Hippocampal formation (tissue), 2 donors: ENCODE measurements around the gene EPHA10.
"Not testable (repeated sequence)": the region's sequence is repeated elsewhere in the genome, so short reads cannot be mapped to it uniquely, and the experiment has no call there.

Source experiments
- DNase-seq, 2 donors: peaks; one replicate each; lab custom pipeline; 2025; lab: John Stamatoyannopoulos, UW

Gene EPHA10

DNA sequence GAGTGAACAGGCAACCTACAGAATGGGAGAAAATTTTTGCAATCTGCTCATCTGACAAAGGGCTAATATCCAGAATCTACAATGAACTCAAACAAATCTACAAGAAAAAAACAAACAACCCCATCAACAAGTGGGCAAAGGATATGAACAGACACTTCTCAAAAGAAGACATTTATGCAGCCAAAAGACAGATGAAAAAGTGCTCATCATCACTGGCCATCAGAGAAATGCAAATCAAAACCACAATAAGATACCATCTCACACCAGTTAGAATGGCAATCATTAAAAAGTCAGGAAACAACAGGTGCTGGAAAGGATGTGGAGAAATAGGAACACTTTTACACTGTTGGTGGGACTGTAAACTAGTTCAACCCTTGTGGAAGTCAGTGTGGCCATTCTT is 6.5 kb upstream of the EPHA10 start:
- DNase-seq: not testable (repeated sequence)

DNA sequence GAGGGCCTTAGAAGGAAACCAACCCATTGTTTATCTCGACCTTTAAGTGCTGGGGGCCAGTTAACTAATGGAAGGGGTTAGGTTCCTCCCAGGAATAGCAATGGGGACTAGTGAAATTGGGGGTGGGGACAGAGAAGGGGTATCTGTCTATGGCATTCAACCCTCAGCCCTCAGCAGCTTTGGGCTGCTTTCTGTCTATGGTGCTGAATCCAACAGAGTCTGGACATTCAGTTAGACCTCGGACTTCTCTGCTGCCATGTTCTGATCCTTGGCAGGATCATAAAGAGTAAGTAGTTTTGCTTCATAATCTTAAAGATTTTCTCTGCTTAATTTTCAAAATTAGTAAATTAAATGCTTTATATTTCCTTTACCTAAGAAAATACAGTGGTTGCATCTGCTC is 2.6 kb upstream of the EPHA10 start:
- DNase-seq: no peak

DNA sequence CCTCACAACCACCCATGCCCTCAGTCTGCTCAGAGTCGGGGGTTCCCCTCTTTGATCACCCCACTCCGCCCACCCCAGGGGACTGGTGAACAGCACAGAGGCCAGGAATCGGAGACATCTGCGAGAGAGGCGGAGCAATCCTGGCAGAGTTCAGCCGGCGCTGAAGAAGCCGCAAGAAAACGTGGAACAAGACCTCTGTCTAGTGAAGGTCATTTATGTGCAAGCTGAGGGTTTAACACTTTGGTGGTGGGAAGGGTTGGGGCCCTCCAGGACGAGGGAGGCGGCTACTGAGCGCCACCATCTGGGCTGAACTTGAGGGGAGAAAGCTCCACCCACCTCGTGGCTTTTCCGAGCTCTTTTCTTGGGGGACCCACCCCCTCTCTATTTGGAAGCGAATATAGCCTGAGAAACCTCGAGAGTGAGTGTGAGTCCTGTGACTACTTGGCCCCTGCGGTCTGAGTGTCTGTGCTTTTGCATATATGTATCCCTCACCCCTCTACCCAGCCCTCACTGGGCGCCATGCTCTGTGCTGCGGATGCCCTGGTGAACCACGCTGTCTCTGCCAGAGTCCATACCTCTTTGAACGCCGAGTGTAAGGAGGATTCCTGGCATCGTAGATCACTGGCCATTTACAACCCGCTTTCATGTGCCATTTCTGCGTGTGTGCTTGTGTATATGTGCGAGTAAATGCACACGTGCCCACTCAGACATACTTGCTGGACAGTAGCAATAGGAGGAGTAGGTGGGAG is 1.2 kb upstream of the EPHA10 start:
- DNase-seq: no peak

DNA sequence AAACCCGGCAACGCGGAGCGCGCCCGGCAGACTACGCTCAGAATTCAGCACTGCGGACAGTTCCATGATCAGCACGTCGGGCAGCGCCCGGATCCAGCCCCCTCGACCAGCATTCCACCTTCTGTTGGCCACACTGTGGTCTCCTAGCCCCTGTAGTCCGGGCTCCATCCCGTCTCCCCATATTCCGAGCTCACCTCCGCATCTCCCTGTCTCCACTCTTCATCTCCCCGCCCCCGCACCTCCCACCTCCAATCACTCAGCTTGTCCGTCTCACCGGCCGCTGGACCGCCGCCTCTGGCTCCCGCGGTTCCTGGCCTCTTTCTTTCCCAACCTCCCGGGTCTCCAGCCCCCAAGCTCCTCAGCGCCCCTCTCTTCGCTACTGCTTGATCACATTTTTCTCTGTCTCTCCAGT is 500 bp downstream of the EPHA10 start:
- DNase-seq: no peak

DNA sequence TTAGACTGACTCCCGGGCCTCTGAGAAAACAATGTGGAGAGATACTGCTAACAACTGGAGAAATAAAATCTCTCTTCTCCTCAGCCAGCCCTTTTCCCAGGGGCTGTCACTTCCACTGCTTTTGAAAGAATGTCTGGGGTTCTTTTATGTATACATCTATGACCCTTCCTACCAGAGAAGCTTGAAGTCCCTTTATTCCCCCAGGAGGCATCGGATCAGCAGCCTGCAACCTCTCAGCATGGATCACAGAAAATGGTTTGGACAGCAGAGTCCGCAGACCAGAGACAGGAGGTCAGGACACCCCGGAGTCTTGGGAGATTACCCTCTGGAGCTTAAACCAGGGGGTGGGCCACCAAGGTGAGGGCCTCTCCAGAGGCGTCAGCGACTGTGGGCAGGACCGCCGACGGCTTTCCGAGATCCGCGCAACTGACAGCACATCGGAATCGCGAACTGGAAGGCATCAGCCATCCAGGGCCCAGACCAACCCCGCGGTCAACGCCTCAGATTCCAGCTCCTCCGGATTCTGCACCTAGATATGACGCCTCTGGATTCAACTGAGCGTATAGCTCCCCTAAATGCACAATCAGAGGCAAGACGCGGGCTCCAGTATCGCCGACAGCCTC is 1.0 kb downstream of the EPHA10 start:
- no peak for DNase-seq

DNA sequence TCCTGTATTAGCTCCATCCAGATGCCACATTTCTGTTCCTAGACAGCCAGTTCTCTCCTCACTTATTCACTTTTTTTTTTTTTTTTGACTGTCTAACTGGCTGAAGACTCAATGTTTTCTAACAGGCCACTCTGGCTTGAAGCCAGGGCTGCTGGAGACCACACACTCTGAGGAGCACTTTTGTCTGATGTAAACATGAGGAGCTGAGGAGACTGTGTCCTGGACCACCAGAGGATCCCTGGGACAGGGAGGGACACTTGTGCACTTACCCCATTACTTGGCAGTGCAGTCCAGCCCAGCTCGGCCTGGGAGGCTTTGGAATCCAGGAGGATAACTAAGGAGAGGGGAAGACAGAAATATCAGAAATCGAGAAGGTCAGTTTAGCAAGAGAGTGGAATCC is 2.4 kb downstream of the EPHA10 start:
- DNase-seq: no peak

DNA sequence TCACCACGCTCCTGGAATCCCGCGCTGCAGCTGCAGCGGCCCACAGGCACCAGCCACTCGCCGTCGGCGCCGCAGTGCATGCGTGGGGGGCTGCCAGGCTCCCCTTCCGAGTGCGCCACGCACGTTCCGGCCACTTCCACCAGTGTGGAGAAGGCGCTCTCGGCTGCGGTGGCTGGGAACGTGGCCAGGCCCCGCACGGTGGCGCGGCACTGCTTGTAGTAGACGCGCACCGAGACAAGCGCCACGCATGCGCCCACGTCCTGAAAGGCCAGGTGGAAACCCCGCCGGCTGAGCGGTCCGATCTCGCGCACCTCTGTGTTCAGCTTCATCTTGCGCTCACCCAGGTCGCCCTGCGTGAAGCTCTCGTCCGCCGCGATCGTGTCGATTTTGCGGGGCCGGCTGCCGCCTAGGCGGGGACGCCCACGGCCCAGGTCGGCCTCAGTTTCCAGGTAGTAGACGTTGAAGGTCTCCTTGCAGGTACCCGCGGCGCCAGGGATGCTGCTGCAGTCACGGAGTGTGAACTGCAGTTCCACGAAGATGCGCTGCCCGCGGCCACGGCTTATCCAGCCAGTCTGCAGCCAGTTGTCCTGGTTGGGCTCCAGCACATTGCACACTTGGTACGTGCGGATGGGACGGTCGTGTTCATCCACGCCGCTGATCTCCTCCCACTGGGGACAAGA is 3.4 kb downstream of the EPHA10 start:
- no peak for DNase-seq

DNA sequence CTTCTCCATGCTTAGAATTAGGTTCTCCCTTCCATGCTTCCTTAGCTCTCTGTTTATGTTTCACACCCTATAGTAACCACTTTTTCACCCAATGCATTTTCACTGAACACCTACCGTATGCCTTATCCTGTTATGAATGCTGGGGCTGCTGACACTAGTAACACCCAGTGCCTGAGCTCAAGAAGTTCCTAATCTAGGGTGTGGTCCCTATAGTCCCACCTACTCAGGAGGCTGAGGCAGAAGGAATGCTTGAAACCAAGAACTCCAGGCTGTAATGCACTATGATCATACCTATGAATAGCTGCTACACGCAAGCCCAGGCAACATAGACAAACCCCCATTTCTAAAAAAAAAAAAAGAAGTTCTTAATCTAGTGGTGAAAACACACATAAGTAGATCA is 5.5 kb downstream of the EPHA10 start:
- no peak for DNase-seq

DNA sequence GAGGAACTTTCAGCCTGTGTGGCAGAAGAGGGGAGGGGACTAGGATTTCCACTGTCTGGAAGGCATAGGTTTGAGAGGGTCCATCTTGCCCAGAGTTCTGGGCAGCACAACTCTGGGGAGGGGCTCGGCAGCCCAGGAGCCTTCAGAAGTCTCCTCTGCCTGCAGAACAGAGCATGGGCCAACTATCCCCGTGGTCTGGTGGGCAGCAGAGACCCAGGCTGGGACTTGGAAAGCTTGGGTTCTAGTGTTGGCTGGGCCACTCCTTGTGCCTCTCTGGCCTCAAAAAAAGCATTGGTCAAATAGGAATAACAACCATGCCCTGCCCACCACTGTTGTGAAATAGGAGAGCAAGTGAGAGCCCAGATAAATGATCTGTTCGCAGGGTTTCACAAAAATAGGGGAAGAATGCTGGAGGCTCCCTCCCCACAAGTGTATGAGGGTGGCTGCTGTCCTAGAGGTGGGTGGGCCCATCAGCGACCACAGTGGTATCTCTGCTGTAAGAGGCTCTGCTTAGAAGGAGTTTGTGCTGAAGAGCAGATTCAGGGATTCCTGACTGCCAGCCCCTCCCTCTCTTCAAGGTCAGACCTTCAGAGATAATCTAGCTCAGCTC is 8.9 kb downstream of the EPHA10 start:
- no peak for DNase-seq

DNA sequence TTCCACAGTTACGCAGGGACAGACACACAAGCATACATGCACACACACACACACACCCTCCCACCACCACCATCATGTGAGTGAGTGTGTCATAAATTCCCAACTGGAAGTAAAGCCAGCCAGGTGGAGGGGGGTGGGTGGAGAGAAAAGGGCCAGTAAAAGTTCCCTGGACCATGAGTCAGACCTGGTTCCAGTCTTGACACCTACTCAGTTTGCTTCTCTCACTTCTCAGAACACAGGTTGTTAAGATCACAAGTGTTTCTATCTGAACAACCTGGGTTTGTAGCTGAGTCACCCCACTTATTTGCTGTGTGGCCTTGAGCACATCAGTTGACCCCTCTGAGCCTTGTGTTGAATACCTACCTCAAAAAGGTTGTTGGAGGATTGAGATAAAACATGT is 9.6 kb downstream of the EPHA10 start:
- no peak for DNase-seq

DNA sequence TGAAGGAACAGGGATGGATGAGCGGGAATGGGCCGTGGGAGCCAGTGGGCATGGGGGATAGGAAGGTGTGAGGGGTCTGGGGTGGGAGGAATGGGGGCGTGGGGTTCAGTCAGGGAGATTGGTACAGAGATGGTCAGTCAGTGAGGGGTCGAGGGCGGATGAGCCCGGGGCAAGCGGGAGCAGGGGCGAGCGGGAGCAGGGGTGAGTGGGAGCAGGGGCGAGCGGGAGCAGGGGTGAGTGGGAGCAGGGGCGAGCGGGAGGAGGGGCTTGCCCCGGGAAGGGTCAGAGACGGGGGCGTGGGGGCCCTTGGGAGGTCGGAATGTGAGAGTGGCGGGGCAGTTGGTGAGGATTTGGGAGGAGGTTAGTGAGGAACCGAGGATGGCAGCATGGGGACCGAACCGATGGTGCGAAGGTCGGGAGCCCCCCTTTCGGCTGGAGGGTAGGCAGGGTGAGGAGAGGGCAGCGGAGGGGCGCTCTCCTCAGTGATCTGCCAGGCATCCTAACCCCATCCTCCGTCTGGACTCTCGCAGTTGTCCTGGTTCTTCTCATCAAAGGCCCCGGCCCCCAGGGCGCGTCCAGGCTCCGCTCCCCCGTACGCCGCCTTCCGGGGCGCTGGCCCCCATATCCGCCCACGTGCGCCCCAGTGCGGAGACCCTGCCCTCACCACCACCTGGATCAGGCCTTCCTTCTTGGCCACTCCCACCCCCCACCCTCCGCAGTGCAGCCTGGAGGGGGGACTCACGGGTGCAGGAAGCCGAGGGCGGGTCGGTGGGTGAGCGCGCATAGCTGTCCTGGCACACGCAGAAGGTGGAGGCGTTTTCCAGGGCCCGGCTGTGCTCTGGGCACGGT is 11.2 kb downstream of the EPHA10 start:
- DNase-seq: no peak

DNA sequence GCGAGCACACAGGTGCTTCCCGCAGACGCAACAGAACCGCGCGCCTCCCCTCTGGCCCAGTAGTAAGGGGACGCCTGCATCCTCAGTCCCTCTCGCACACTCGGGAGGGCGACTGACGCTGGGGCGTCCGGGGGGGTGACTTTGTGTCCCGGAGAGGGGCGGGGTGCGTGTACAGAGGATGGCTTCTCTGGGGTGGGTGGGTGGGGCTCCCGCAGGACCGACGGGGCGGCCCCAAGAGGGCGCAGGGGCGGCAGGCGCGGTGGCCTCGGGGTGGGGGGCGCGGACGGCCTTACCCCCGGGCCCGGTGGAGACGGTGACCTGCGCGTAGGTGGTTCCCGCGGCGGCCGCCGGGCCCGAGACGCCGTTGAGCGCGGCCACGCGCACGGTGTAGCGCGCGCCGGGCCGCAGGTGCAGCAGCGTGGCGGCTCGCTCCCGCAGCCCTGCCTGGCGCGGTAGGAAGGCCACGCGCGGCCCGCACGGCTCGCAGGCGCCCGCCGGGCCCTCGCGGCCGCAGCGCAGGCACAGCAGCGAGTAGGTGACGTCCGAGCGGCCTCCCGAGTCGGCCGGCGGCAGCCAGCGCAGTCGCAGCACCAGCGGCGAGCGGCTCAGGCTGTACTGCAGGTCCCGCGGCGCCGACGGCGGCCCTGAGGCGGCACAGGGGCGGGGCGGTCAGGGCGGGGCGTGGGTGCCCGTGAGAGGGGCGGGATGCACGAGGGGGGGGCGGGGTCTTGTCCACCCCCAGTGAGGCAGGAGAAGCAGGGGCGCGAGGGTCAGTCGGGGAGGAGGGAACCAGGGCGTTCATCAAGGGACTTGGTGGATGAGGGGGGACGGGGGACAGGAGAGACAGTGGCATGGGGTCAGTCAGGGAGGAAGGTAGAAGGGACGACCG is 12.1 kb downstream of the EPHA10 start:
- no peak for DNase-seq

DNA sequence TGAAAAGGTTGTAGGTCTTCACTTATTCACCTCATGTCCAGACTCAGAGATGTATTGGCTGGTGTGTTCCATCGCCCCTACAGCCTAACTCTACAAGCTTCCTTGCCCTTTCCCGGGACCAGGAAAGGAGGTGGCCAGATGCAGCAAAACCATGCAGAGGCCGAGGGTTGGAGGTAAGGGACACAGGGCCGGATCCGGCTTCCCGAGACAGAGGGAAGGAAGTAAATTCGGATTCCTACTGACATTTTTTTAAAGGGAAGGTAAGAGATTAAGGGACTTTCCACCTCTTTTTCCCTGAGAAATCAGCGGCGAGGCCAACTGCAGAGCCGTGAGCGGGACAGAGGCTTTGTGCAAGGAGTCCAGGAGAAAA is 12.7 kb downstream of the EPHA10 start:
- no peak for DNase-seq

DNA sequence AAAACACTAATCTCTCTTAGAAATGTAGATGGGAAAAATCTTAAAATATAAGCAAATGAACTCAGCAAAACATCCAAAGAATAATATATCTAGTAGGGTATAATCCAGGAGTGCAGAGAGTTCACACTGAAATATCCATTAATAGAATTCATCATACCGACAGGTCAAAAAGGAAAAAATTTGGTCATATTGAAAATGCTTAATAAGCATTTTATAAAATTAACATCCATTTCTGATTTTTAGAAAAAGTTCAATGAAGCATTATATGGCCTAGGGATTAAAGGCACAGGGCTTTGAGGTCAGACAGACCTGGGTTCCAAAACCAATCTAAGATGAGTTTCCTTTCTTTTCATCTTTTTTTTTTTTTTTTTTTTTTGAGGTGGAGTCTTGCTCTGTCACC is 16.4 kb downstream of the EPHA10 start:
- no peak for DNase-seq

DNA sequence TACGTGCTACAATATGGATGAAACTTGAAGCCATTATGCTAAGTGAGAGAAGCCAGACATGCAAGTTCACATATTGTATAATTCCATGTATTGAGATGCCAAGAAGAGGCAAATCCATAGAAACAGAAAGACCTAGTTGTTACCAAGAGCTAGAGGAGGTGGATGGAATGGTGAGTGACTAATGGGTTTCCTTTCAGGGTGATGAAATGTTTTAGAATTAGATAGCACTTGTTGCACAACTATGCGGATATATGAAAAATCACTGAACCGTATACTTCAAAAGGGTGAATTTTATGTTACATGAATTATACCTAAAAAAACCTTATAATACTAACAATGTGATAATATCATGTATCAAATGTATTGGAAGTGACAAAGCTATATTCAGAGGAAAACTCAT is 18.1 kb downstream of the EPHA10 start:
- DNase-seq: no peak

DNA sequence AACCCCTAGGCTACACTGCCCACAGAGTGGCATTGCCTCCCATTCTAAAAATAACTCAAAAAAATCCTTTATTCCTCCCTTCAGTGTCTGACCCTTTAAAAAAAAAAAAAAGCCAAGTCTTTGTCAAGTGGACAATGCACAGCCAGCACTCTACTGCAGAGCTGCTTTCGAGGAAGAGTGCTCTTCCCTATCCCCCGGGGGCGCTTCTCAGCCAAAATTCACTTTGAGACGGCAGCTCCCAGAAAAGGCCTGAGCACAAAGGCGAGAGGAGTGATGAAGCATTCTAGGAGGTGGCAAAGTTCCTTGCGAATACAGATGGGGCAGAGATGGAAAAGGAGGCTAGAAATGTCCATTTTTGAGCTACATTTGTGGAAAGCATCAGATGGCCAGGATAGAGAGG is 23.3 kb downstream of the EPHA10 start:
- DNase-seq: no peak

DNA sequence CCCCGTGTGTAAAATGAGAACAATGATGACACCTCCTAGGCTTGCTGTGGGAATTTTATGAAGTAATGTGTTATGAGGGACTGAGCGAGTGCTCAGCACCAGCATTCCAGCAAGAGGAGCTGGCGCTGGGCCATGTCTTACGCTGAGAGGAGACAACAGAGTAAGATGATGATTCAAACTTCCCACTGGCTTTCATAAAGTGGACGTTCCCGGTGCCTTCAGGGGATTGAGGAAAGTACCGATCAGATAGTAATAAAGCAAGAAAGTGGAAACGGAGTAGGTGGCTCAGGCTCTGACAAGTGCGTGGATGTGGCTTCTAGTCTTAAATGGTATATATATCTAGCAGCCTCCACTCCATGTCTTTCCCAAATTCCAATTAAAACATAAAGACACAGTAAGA is 23.8 kb downstream of the EPHA10 start:
- DNase-seq: no peak

DNA sequence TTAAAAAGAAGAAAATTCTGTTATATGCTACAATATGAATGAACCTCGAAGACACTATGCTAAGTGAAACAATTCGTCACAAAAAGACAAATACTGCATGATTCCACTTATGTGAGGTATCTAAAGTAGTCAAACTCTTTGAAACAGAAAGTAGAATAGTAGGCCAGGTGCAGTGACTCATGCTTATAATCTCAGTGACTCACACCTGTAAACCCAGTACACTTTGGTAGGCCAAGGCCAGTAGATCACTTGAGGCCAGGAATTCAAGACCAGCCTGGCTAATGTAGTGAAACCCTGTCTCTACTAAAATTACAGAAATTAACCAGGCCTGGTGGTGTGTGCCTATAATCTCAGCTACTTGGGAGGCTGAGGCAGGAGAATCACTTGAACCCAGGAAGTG is 25.7 kb downstream of the EPHA10 start:
- DNase-seq: no peak

DNA sequence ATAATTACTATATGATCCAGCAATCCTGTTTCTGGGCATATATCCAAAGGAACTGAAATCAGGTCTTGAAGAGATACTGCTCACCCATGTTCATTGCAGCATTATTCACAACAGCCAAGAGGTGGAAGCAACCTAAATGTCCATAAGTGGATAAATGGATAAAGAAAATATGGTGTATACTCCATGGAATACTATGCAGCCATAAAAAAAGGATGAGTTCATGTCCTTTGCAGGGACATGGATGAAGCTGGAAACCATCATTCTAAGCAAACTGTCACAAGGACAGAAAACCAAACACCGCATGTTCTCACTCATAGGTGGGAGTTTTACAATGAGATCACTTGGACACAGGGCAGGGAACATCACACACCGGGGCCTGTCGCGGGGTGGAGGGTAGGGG is 26.3 kb downstream of the EPHA10 start:
- DNase-seq: not testable (repeated sequence)

DNA sequence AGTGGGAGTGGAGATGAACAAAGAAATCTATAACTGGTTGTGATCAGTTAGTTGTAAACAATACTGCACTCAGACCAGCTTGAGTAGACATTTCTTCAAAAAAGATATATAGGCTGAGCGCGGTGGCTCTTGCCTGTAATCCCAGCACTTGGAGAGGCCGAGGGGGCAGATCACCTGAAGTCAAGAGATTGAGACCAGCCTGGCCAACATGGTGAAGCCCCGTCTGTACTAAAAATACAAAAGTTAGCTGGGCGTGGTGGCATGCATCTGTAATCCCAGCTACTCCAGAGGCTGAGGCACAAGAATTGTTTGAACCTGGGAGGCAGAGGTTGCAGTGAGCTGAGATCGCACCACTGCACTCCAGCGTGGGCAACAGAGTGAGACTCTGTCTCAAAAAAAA is 26.9 kb downstream of the EPHA10 start:
- not testable (repeated sequence) for DNase-seq
